Stimulated activated CD8-positive, alpha-beta memory T cell treated with anti-CD3 and anti-CD28 coated beads, Interleukin-4, amount 100 ng/mL, for 48 hours (primary cell): ENCODE data around the gene CCDC174.
"Not testable (repeated sequence)": the region's sequence is repeated elsewhere in the genome, so short reads cannot be mapped to it uniquely, and the experiment has no call there.

Source experiments
- DNase-seq: peaks from one replicate; pipeline ENCODE4 v3.0.0-alpha.2; 2020

CCDC174 gene

GRCh38 chr3:14627815-14628214 is 23.7 kb upstream of the CCDC174 start:
- DNase-seq = no peak

DNA sequence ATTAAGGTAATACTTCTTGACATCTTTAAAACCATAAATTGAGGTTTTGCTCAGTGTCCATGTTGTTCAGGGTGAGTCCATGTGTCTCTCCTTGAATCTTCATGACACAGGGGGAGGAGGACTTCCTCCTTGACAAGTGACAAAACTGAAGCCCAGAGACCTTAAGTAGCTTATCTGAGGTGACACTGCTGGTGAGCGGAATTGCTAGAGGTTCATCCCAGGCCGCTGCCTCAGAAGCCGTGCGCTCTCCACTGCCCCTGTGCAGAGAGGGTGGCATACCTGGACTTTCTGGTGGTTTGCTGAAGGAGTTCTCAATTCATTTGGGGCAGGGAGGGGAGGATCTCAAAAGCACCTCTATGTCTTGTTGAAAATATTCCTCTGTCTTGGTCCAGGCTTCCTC is 23.2 kb upstream of the CCDC174 start:
- no peak for DNase-seq

GRCh38 chr3:14630404-14631100 is 21.0 kb upstream of the CCDC174 start:
- no peak for DNase-seq

GRCh38 chr3:14631101-14631497 is 20.5 kb upstream of the CCDC174 start:
- no peak for DNase-seq

GRCh38 chr3:14631687-14632441 is 19.7 kb upstream of the CCDC174 start:
- DNase-seq = no peak

DNA sequence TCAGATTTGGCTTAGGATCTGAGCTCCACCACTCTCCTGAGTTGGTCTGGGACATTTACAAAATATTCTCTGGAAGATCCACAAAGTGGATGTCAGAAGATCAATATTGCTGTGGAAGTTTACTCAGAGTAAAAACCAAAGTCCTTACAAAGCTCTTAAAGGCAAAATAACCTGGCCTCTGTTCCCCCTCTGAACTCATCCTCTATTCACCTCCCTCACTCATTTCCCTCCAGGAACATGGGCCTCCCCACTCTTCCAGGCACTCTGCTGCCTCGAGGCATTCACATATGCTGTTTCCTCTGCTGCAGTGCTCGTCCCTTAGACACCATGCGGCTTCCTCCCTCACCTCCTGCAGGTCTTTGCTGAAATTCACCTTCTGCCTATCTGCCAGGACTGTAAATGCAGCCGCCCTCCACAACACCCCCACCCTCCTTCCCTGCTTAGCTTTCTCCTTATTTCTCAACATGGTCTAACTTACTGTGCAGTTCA is 19.1 kb upstream of the CCDC174 start:
- no peak for DNase-seq

- DNase-seq = no peak
Measured at GRCh38 chr3:14633417-14633816, 18.1 kb upstream of the CCDC174 start.

- peak; percentile 70 for DNase-seq
Measured at GRCh38 chr3:14633819-14634424, 17.6 kb upstream of the CCDC174 start.

DNA sequence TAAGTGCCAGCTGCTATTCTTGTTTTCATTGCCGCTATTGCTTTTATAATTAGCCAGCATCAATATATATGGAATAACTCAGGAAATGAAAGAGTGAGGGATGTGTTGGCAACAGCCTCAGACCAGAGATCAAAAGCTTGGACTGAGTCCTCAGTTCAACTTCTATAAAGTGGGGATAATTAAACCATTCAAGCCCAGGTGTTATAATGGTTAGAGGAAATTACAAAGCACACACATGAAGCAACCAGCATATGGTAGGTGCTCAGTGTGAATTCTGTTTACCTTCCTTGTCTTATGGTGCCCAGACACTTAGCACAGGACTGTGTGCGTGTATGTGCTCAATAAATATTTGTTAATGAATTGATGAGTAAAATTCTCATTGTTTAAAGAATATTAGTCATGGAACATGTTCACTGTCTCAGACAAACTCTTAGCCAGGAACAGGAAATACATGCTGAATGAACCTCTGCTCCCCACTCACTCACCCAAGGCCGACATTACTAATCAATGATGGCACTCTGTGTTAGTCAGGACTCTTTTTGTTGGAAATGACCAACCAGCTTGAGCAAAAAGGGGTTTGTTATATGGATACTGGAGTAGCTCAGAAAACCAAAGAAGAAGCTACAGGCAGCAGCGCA is 16.7 kb upstream of the CCDC174 start:
- no peak for DNase-seq

DNA sequence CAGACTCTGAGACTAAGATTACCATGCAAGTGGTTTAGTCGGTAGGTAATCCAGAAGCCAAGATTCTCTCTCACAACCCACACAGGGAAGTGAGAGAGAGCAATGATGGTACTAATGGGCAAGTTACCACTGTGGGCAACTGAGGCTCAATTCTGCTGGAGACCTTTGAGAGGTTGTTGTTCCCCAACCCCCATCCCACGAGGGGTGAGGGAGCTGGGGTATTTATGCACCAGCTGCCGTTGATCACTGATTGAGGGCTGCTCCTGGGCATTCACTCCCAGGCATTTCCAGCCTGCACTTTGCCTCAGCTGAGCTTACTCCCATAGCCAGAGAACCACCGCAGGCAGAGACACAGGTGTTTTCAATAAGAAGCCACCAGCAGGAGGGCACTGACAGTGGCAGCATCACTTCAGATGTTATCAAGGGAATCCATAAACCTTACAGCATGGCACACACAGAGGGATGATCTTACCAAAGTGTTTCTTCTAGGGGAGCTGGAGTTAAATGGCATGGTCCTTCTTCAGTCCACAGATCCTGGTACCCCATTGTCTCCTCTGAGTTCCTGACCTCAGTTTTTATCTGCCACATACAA is 15.0 kb upstream of the CCDC174 start:
- no peak for DNase-seq

DNA sequence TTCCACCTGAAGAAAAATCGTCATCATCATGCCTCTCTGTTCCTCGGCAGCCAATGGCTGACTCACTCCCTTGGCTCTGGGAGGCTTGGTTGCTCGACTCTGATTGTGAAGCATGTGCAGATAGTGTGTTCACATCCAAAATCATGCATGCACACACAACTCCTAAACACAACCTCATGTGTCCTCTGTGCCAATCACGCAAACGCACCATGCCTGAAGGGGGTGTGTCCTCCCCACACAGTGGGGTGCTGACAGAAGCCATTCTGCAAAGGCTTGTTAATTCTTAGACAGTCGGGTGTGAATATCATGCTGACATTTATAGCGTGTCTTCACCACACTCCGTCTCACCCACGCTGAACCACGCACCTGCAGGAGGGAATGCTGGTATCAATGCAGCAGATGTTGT is 11.4 kb upstream of the CCDC174 start:
- DNase-seq = no peak

GRCh38 chr3:14640734-14641133 is 10.8 kb upstream of the CCDC174 start:
- DNase-seq = no peak

DNA sequence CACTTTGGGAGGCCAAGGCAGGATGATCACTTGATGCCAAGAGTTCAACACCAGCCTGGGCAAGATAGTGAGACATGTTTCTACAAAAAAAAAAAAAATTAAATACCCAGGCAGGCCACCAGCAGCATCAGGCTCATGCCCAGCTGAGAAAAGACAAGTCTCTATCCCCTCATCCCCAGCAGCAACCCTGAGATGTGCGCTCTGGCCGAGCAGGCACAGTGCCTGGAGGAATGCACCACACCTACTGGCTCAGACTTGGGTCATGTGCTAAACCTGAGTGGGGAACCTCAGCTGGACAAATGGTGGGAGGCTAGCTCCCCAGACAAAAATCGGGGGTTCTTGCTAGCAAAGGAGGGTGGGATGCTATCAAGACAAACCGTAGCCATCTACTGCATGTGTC is 10.2 kb upstream of the CCDC174 start:
- DNase-seq = no peak

DNA sequence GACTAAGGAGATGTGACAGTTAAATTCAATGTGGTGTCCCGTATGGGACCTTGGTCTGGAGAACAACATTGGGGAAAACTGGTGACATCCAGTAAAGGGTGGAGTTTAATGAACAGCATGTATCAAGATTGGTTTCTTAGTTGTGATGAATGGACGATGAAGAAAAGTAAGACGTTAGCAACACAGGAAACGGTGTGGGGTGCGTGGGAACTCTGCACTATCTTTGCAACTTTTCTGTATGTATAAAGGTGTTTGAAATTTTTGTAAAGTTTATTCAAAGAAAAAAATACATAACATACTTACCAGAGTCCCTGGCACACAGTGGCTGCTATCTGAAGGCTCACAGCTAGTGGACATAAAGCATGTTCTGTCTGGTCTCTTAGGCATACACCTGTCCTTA is 6.1 kb upstream of the CCDC174 start:
- DNase-seq = no peak

DNA sequence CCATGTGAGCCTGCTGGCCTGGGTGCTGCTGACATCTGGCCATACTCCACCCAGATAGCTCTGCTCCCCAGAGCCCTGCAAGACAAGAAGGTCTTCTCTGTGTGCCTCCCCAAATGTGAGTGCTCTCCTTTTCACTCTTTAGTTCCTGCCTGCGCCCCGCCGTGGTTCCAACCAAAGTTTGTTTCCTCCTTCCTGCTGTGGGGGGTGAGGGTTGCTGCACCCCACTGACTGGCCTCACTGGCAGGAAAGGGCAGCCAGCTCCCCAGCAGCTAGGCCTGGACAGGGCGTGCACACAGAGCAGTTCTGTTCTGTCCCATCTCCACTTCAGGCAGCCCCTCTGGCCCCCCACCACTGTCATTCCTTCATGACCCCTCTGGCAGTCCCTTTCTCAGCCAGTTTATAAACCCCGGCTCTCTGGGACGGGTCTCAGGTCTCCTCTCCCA is 5.4 kb upstream of the CCDC174 start:
- no peak for DNase-seq

DNA sequence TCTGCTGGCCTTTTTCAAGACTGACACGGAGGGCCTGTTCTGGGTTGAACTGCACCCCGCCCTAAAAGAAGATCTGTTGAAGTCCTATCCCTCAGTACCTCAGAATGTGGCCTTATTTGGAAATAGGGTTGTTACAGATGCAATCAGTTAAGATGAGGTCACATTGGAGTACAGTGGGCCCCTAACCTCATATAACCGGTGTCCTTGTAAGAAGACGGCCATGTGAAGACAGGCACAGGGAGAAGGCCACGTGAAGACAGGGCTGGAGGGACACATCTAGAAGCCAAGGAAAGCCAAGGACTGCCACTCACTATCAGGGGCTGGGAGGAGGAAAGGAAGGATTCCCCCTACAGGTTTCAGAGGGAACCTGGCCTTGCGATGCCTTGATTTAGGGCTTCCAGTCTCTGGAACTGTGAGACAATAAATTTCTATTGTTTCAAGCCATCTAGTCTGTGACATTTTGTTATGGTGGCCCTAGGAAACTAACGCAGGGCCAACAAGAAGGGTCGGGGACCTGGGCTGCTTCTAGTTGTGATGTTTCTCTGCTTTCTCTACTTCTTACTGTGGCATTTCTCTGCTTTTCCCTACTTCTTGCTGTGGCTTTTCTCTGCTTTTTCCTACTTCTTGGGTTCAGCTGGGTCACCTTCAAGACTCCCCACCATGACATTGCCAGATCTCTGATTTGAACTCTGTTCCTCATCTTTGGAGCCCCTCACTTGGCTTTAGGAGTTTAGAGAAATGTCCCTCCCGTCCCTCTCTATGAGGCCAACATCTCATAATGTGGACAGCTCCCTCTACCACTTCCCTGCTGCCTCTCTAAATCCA is 4.8 kb upstream of the CCDC174 start:
- DNase-seq = no peak

- no peak for DNase-seq
Measured at GRCh38 chr3:14647976-14648955, 3.3 kb upstream of the CCDC174 start.

- no peak for DNase-seq
Measured at GRCh38 chr3:14649466-14649865, 2.1 kb upstream of the CCDC174 start.

DNA sequence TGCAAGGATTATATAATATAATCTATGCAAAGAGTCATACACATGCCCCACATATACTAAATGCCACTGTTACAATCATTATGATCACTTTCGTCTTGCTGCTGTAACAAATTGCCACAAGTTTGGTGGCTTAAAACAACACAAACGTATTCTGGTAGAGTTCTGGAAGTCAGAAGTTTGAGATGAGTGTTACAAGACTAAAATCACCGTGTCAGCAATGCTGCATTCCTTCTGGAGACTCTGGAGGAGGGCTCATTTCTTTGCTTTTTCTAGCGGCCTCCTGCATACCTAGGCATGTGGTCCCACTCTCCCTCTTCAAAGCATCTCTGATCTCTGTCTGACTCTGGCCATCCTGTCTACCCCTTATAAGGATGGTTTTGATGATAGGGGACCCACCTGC is 1.4 kb upstream of the CCDC174 start:
- DNase-seq = no peak

- DNase-seq = not testable (repeated sequence)
Measured at GRCh38 chr3:14652360-14652907, 872 bp downstream of the CCDC174 start.

DNA sequence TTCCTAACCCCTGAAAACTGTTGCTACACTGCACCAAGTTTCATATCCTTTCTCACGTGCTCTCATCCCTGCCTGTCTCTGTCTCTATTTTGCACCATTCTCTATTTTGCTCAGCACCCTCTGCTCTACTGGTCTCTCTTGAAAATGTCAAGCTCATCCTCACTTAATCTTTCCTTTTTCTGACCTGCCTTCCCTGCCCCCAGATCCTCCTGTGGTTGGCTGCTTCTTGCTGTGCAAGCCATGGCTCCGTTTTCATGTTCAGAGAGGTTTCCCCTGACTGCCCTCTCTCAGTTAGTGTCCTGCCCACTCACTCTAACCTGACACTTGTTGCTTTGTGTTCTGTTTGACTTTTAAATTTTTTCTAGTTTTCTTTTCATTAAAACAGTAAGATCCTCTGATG is 6.0 kb downstream of the CCDC174 start:
- DNase-seq = no peak
